ENCODE measurements around the gene PSMG3. TPM values are rescaled to one million over a fixed set of nuclear protein-coding genes. Genes with fewer than 3 reads are reported as not detected.

Gene PSMG3
- total and polyA plus RNA-seq, 2 of the 8 experiments (the other 6 are each of a cell fraction or from before 2014, with no cell fraction given): 30.2 to 62.0 TPM

GRCh38 chr7:1567049-1567771, 2.6 kb downstream of the PSMG3 start:
- H2BK120ac ChIP-seq (replicated peaks; ENCODE audit: low read depth, low read length): no peak overlapping the region
- no peak overlapping the region for H3K4ac ChIP-seq (replicated peaks; ENCODE audit: insufficient read length, low read depth, low read length)
- peak overlapping the region; percentile 41; the same call in 1 of the 2 replicates for H2BK5ac ChIP-seq (ENCODE audit: low read depth, low read length)
- no peaks in the 10 kb centered on the region for H3K79me2 ChIP-seq (ENCODE audit: control insufficient read depth in 1 of 2, insufficient read depth in 2 of 2, low read length in 2 of 2)
- H3K9ac ChIP-seq (replicated peaks in 1 of 4; ENCODE audit: extremely low read depth in 1 of 4, low read depth in 3 of 4, low read length in 3 of 4): peak overlapping the region in 1 of 4 experiments; percentile 44; a peak in 3 of 7 replicates
- H3K23me2 ChIP-seq (ENCODE audit: low read depth, low read length): no peaks in the 10 kb centered on the region; the same call in 1 of the 2 replicates
- DNase-seq (ENCODE audit: low read depth in 1 of 2, low spot score in 2 of 2) (no peak), FAIRE-seq (no peak)
- peak overlapping the region in 1 of 4 experiments; percentile 2; a peak in 1 of 8 replicates for H3K4me3 ChIP-seq (ENCODE audit: extremely low read depth in 1 of 4, insufficient read depth in 2 of 4, low read depth in 3 of 4, low read length in 4 of 4)
- no peaks in the 10 kb centered on the region for H4K20me1 ChIP-seq (replicated peaks in 1 of 2; ENCODE audit: control insufficient read depth in 1 of 2, insufficient read depth in 2 of 2, low read length in 2 of 2)
- no peak overlapping the region for H4K5ac ChIP-seq (ENCODE audit: insufficient read length, low read depth, low read length)
- ChIA-PET POLR2A (ENCODE audit: partially characterized antibody) (interaction anchor here (0.9 to 1.4 kb wide), 2 partner anchors 11 to 23 kb away, joined by 3 read pairs; partner anchors contain the start of gene TMEM184A), CTCF (ENCODE audit: partially characterized antibody) (interaction anchor here (0.9 to 1.7 kb wide), 2 partner anchors 11 to 23 kb away, joined by 4 read pairs; partner anchors contain the start of gene TMEM184A)
- peak overlapping the region; percentile 36; the same call in 1 of the 2 replicates for H3K18ac ChIP-seq (ENCODE audit: extremely low read depth, low read length)
- H3K4me1 ChIP-seq (replicated peaks in 1 of 4; ENCODE audit: control insufficient read depth in 3 of 4, insufficient read depth in 4 of 4, low read length in 3 of 4): peaks cover 0 to 17% (median 10%) of the 10 kb centered on the region in 4 experiments; a peak in 5 of 7 replicates
- H4K8ac ChIP-seq (ENCODE audit: extremely low read depth, insufficient read depth, low read length): no peak overlapping the region
- no peaks in the 10 kb centered on the region for H3K9me3 ChIP-seq (ENCODE audit: insufficient read depth in 2 of 2, low read depth in 1 of 2, low read length in 1 of 2)
- H3K56ac ChIP-seq (replicated peaks; ENCODE audit: insufficient read length, low read depth, low read length): no peak overlapping the region
- H2AFZ ChIP-seq (ENCODE audit: low read length): no peak overlapping the region
- peak overlapping the region; percentile 53 for H4K91ac ChIP-seq (replicated peaks; ENCODE audit: insufficient read length, low read length)
- peak overlapping the region; percentile 8 for H2BK20ac ChIP-seq (ENCODE audit: low read length)
- H3K4me2 ChIP-seq (ENCODE audit: insufficient read depth in 1 of 2, low read depth in 2 of 2, low read length in 2 of 2): peak overlapping the region; percentile 19 to 55; a peak in 2 of 4 replicates
- H3K23ac ChIP-seq (ENCODE audit: insufficient read length): no peak overlapping the region
- H2BK12ac ChIP-seq (ENCODE audit: low read depth, low read length): peak overlapping the region; percentile 75; the same call in 1 of the 2 replicates
- 0 out of 2 replicates have a peak overlapping the region, but pooled peaks have one; percentile 13 for H3K27ac ChIP-seq (ENCODE audit: low read depth, low read length)
- H2AK5ac ChIP-seq (ENCODE audit: low read depth, low read length): no peak overlapping the region; the same call in 1 of the 2 replicates
- 64% methylated on average over 26 of the region's 26 CpGs; no CpG with 5 or more reads in 1 of the 2 experiments for WGBS, 2 experiments (ENCODE audit: extremely low coverage in 1 of 2, insufficient coverage in 1 of 2, insufficient read length in 1 of 2, insufficient replicate concordance in 2 of 2, low coverage in 1 of 2, low lambda C conversion rate in 2 of 2, missing lambda C conversion rate in 1 of 2)
- no peak overlapping the region for H2BK15ac ChIP-seq (ENCODE audit: low read length)
- H3K79me1 ChIP-seq (ENCODE audit: low read depth, low read length): no peaks in the 10 kb centered on the region; the same call in 1 of the 2 replicates
- H3K36me3 ChIP-seq (ENCODE audit: control insufficient read depth in 2 of 4, insufficient read depth in 4 of 4, low read length in 3 of 4): peaks cover 0 to 15% (median 3%) of the 10 kb centered on the region in 4 experiments; a peak in 2 of 8 replicates
- no peak overlapping the region for H3K14ac ChIP-seq (ENCODE audit: insufficient read length)
- H3K27me3 ChIP-seq (replicated peaks in 1 of 4; ENCODE audit: control insufficient read depth in 3 of 4, extremely low read depth in 1 of 4, insufficient read depth in 3 of 4, low read length in 3 of 4): no peaks in the 10 kb centered on the region; a peak in 2 of 7 replicates
- no peak for TF ChIP-seq CREB1 (IDR thresholded peaks at IDR 0.05)
- no peak for TF ChIP-seq TAF7 (optimal IDR thresholded peaks at IDR 0.05; ENCODE audit: borderline replicate concordance, low read depth, low read length)
- TF ChIP-seq JUND (IDR thresholded peaks at IDR 0.05; ENCODE audit: low read length): no peak
- no peak for TF ChIP-seq RFX5 (IDR thresholded peaks at IDR 0.05; ENCODE audit: borderline replicate concordance, low read depth, low read length)
- no peak for TF ChIP-seq KDM5A (IDR thresholded peaks at IDR 0.05; ENCODE audit: low read length)
- no peak for TF ChIP-seq JUN (IDR thresholded peaks at IDR 0.05; ENCODE audit: low read depth, low read length)
- TF ChIP-seq SUZ12 (IDR thresholded peaks at IDR 0.05; ENCODE audit: low read length): no peak
- no peak for TF ChIP-seq SIX5 (IDR thresholded peaks at IDR 0.05; ENCODE audit: low read depth, low read length)
- no peak for TF ChIP-seq FOSL1 (IDR thresholded peaks at IDR 0.05; ENCODE audit: insufficient read depth, low read depth, low read length)
- no peak for TF ChIP-seq CTBP2 (IDR thresholded peaks at IDR 0.05; ENCODE audit: borderline replicate concordance, insufficient read depth, insufficient read length, low read length)
- no peak for TF ChIP-seq BCL11A (IDR thresholded peaks at IDR 0.05; ENCODE audit: low read depth in 2 of 2, low read length in 2 of 2)
- TF ChIP-seq NANOG (IDR thresholded peaks at IDR 0.05; ENCODE audit: insufficient read depth, low read depth, low read length, poor library complexity, severe bottlenecking): no peak
